SK-N-SH (cell line): ENCODE measurements around the gene MIPEP. TPM values are rescaled to one million over a fixed set of nuclear protein-coding genes. Genes with fewer than 3 reads are reported as not detected.

Source experiments
- CTCF ChIA-PET: fragments of 300-600, 350-600 bp; formaldehyde crosslinking; extraction: SDS; loops from one replicate; lab custom pipeline; 2021; lab: Yijun Ruan, JAX
- POLR2A ChIA-PET: fragments of 350-600 bp; sonication (Branson Sonifier 250); formaldehyde crosslinking; extraction: SDS; loops from one replicate; lab custom pipeline; 2020; ENCODE audit warnings: antibody characterized with exemption, inconsistent platforms; lab: Yijun Ruan, JAX
- DNase-seq: peaks from one replicate; pipeline ENCODE4 v3.0.0; 2012
- H2AFZ ChIP-seq: fragments of 200-600 bp; sonication (generic); 2 replicates; pipeline ENCODE4 v1.8.1; 2016; ENCODE audit warnings: antibody characterized with exemption, mild to moderate bottlenecking, low read depth
- H3F3A ChIP-seq: fragments of 200-600 bp; sonication (generic); replicated peaks from 2 replicates; pipeline ENCODE3; 2016; ENCODE audit warnings: antibody characterized with exemption, mild to moderate bottlenecking; ENCODE audit not compliant: insufficient read depth
- H3K27ac ChIP-seq, 2 experiments: fragments of 200-500 bp in 1 of 2; fragments of 200-600 bp in 1 of 2; sonication (Bioruptor generic) in 1 of 2; sonication (generic), shearing (Covaris generic) in 1 of 2; 2 replicates each; pipeline versions ENCODE4 v1.5.1 to v1.6.1; 2014 to 2016; ENCODE audit warnings: low read depth in 2 of 2, inconsistent platforms in 1 of 2, low read length in 1 of 2, mild to moderate bottlenecking in 1 of 2, mixed read lengths in 1 of 2
- H3K27me3 ChIP-seq: fragments of 200-600 bp; sonication (generic), shearing (Covaris generic); 2 replicates; pipeline ENCODE4 v1.6.1; 2016; ENCODE audit warnings: mixed run types; ENCODE audit not compliant: insufficient read depth
- H3K36me3 ChIP-seq, 2 experiments: fragments of 200-500 bp in 1 of 2; fragments of 200-600 bp in 1 of 2; sonication (Bioruptor generic) in 1 of 2; sonication (generic) in 1 of 2; replicated peaks in 1 of 2; 2 replicates each; pipeline versions ENCODE3 to v1.5.1; 2014 to 2016; ENCODE audit warnings: low read length in 1 of 2, mild to moderate bottlenecking in 1 of 2; ENCODE audit not compliant: insufficient read depth in 2 of 2, control insufficient read depth in 1 of 2
- H3K4me1 ChIP-seq, 2 experiments: fragments of 200-500 bp in 1 of 2; fragments of 200-600 bp in 1 of 2; sonication (Bioruptor generic) in 1 of 2; sonication (generic), shearing (Covaris generic) in 1 of 2; 2 replicates each; pipeline versions ENCODE4 v1.5.1 to v1.6.1; 2014 to 2016; ENCODE audit warnings: low read depth in 1 of 2, low read length in 1 of 2, mixed run types in 1 of 2; ENCODE audit not compliant: insufficient read depth in 2 of 2, control insufficient read depth in 1 of 2
- H3K4me2 ChIP-seq: fragments of 200-600 bp; sonication (generic), shearing (Covaris generic); 2 replicates; pipeline ENCODE4 v1.6.1; 2017; ENCODE audit warnings: mixed run types
- H3K4me3 ChIP-seq, 2 experiments: fragments of 200-500 bp in 1 of 2; fragments of 200-600 bp in 1 of 2; sonication (Bioruptor generic) in 1 of 2; sonication (generic), shearing (Covaris generic) in 1 of 2; 2 replicates each; pipeline versions ENCODE4 v1.5.1 to v1.8.1; 2014 to 2016; ENCODE audit warnings: low read depth in 2 of 2, inconsistent platforms in 1 of 2, low read length in 1 of 2, mild to moderate bottlenecking in 1 of 2, mixed read lengths in 1 of 2, moderate library complexity in 1 of 2
- H3K79me2 ChIP-seq: fragments of 200-600 bp; sonication (generic); 2 replicates; pipeline ENCODE4 v1.8.1; 2017; ENCODE audit warnings: mild to moderate bottlenecking; ENCODE audit not compliant: insufficient read depth
- H3K9ac ChIP-seq: fragments of 200-600 bp; sonication (generic); 2 replicates; pipeline ENCODE4 v1.6.1; 2017; ENCODE audit warnings: mixed run types
- H3K9me2 ChIP-seq: fragments of 200-600 bp; sonication (generic); 2 replicates; pipeline ENCODE4 v1.6.1; 2017; ENCODE audit warnings: mixed run types
- H3K9me3 ChIP-seq: fragments of 200-600 bp; sonication (generic); 2 replicates; pipeline ENCODE4 v1.6.1; 2017; ENCODE audit warnings: mixed run types, mild to moderate bottlenecking, moderate library complexity
- H4K20me1 ChIP-seq: fragments of 200-600 bp; sonication (generic); 2 replicates; pipeline ENCODE4 v1.6.1; 2017; ENCODE audit warnings: mild to moderate bottlenecking, mixed run types; ENCODE audit not compliant: insufficient read depth
- ELF1 ChIP-seq: IDR thresholded peaks from 2 replicates; pipeline ENCODE4 v1.4.0; 2012
- EP300 ChIP-seq, 2 experiments: IDR thresholded peaks; 2 replicates each; pipeline versions ENCODE4 v1.4.0 to v1.6.1; 2012; ENCODE audit warnings: borderline replicate concordance in 1 of 2, low read depth in 1 of 2, low read length in 1 of 2
- FOSL2 ChIP-seq: IDR thresholded peaks from 2 replicates; pipeline ENCODE4 v1.4.0; 2012; ENCODE audit warnings: low read depth, mild to moderate bottlenecking, moderate library complexity, borderline replicate concordance
- GABPA ChIP-seq: IDR thresholded peaks from 2 replicates; pipeline ENCODE4 v1.4.0; 2012; ENCODE audit warnings: low read depth, mild to moderate bottlenecking
- GATA2 ChIP-seq: sonication (generic); formaldehyde crosslinking; IDR thresholded peaks from 2 replicates; pipeline ENCODE4 v1.5.0; 2020; ENCODE audit warnings: mild to moderate bottlenecking, missing genetic modification reagents
- IRF3 ChIP-seq: fragments of 150-350 bp; IDR thresholded peaks from 2 replicates; pipeline ENCODE4 v1.6.1; 2016; ENCODE audit warnings: mild to moderate bottlenecking, low read depth, low read length
- MEF2A ChIP-seq: IDR thresholded peaks from 2 replicates; pipeline ENCODE4 v1.4.0; 2012; ENCODE audit warnings: low read depth, borderline replicate concordance
- MXI1 ChIP-seq: IDR thresholded peaks from 2 replicates; pipeline ENCODE4 v1.6.1; 2012; ENCODE audit warnings: mild to moderate bottlenecking, low read depth, low read length, improper control_type of control experiment
- NFIC ChIP-seq: IDR thresholded peaks from 2 replicates; pipeline ENCODE4 v1.4.0; 2012; ENCODE audit warnings: borderline replicate concordance
- NRF1 ChIP-seq: IDR thresholded peaks from 2 replicates; pipeline ENCODE4 v1.6.1; 2012; ENCODE audit warnings: low read depth, mild to moderate bottlenecking, low read length
- RCOR1 ChIP-seq: fragments of 150-350 bp; IDR thresholded peaks from 2 replicates; pipeline ENCODE4 v1.6.1; 2017; ENCODE audit warnings: antibody characterized with exemption, low read length
- RFX5 ChIP-seq: IDR thresholded peaks from 2 replicates; pipeline ENCODE4 v1.6.1; 2012; ENCODE audit warnings: mild to moderate bottlenecking, improper control_type of control experiment, low read length
- SIN3A ChIP-seq: IDR thresholded peaks from 2 replicates; pipeline ENCODE4 v1.6.1; 2012; ENCODE audit warnings: low read depth, mild to moderate bottlenecking, low read length, moderate library complexity, borderline replicate concordance
- TCF12 ChIP-seq: IDR thresholded peaks from 2 replicates; pipeline ENCODE4 v1.4.0; 2012
- WGBS: methylation state at CpG from one replicate; pipeline ENCODE4 v1.1.6; 2017; ENCODE audit warnings: low lambda C conversion rate; 5-methylcytosine and 5-hydroxymethylcytosine counted together
- polyA plus RNA-seq, 3 experiments: library from polyadenylated mRNA; depleted of rRNA; stranded (reverse); fragments of >200 nt; gene quantifications; 2 replicates each; pipeline ENCODE4 v1.2.3, GENCODE V29; 2012
- TF ChIP-seq, protein P1 (sequence below): IDR thresholded peaks from 2 replicates; pipeline ENCODE4; 2012
- TF ChIP-seq, protein P2 (sequence below): IDR thresholded peaks from 2 replicates; pipeline ENCODE4 v1.4.0; 2012; ENCODE audit warnings: low read depth, borderline replicate concordance
- TF ChIP-seq, protein P3 (sequence below): IDR thresholded peaks from 2 replicates; pipeline ENCODE4 v1.4.0; 2012; ENCODE audit warnings: low read depth, borderline replicate concordance

The MIPEP gene
- polyA plus RNA-seq, 1 of the 3 experiments (the other 2 are of a cell fraction), result 12.7 TPM

- no peak for TF ChIP-seq IRF3
- TF ChIP-seq, all 33 proteins: peak for 0
Observed at GRCh38 chr13:23695711-23696464, 193.3 kb downstream of the MIPEP start (continued).

GRCh38 chr13:23695196-23695595 lies 194.0 kb downstream of the MIPEP start:
- no peak overlapping the region for H3K4me3 ChIP-seq
- H3K4me2 ChIP-seq, result no peak overlapping the region
- H3K27ac ChIP-seq, result no peak overlapping the region
- no peak overlapping the region for H3K9ac ChIP-seq
- no peaks in the 10 kb centered on the region for H3K27me3 ChIP-seq
- no peaks in the 10 kb centered on the region for H3K9me2 ChIP-seq
- H3K4me1 ChIP-seq, result peaks cover 0 to 4% of the 10 kb centered on the region in 2 experiments; a peak in 1 of 4 replicates
- POLR2A ChIA-PET, result no interaction called here
- no peak for TF ChIP-seq EP300 (IDR thresholded peaks at IDR 0.05; ENCODE audit: borderline replicate concordance in 1 of 2, low read depth in 1 of 2, low read length in 1 of 2)
- no peak for TF ChIP-seq ELF1
- TF ChIP-seq TCF12, result no peak
- TF ChIP-seq, protein P1, sequence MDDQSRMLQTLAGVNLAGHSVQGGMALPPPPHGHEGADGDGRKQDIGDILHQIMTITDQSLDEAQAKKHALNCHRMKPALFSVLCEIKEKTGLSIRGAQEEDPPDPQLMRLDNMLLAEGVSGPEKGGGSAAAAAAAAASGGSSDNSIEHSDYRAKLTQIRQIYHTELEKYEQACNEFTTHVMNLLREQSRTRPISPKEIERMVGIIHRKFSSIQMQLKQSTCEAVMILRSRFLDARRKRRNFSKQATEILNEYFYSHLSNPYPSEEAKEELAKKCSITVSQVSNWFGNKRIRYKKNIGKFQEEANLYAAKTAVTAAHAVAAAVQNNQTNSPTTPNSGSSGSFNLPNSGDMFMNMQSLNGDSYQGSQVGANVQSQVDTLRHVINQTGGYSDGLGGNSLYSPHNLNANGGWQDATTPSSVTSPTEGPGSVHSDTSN, result no peak
- TF ChIP-seq MEF2A, result no peak
- no peak for TF ChIP-seq NRF1
- no peak for TF ChIP-seq GABPA
- TF ChIP-seq NFIC, result no peak
- no peak for DNase-seq
- H2AFZ ChIP-seq, result no peak overlapping the region
- H3K9me3 ChIP-seq, result no peaks in the 10 kb centered on the region
- H4K20me1 ChIP-seq, result no peaks in the 10 kb centered on the region
- CTCF ChIA-PET, result no interaction called here
- H3F3A ChIP-seq, result no peaks in the 10 kb centered on the region
- H3K36me3 ChIP-seq, result no peaks in the 10 kb centered on the region
- no peaks in the 10 kb centered on the region for H3K79me2 ChIP-seq
- WGBS, result 98% methylated on average over 8 of the region's 28 CpGs

GRCh38 chr13:23692816-23693215 lies 196.4 kb downstream of the MIPEP start:
- H4K20me1 ChIP-seq, result no peaks in the 10 kb centered on the region
- H3K4me2 ChIP-seq, result no peak overlapping the region
- H3K79me2 ChIP-seq, result no peaks in the 10 kb centered on the region
- no peak overlapping the region for H3K27ac ChIP-seq
- H3K9me3 ChIP-seq, result no peaks in the 10 kb centered on the region
- H2AFZ ChIP-seq, result no peak overlapping the region
- POLR2A ChIA-PET, result no interaction called here
- H3K9me2 ChIP-seq, result no peaks in the 10 kb centered on the region
- H3K27me3 ChIP-seq, result no peaks in the 10 kb centered on the region
- CTCF ChIA-PET, result interaction anchor here (0.7 to 1.2 kb wide), 2 partner anchors 11 to 15 kb away, joined by 3 to 4 read pairs; no protein-coding TSS in a partner anchor
- WGBS, result 90% methylated on average over 3 of the region's 3 CpGs
- H3F3A ChIP-seq, result no peaks in the 10 kb centered on the region
- peaks cover 0 to 4% of the 10 kb centered on the region in 2 experiments; a peak in 1 of 4 replicates for H3K4me1 ChIP-seq
- TF ChIP-seq MXI1 (no peak), GABPA (no peak), FOSL2 (no peak), MEF2A (no peak), SIN3A (no peak), NRF1 (no peak), RFX5 (no peak), IRF3 (no peak), RCOR1 (no peak), GATA2 (CRISPR knock-in tag) (no peak)
- TF ChIP-seq, protein P2, sequence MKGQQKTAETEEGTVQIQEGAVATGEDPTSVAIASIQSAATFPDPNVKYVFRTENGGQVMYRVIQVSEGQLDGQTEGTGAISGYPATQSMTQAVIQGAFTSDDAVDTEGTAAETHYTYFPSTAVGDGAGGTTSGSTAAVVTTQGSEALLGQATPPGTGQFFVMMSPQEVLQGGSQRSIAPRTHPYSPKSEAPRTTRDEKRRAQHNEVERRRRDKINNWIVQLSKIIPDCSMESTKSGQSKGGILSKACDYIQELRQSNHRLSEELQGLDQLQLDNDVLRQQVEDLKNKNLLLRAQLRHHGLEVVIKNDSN, result no peak
- TF ChIP-seq, protein P3, sequence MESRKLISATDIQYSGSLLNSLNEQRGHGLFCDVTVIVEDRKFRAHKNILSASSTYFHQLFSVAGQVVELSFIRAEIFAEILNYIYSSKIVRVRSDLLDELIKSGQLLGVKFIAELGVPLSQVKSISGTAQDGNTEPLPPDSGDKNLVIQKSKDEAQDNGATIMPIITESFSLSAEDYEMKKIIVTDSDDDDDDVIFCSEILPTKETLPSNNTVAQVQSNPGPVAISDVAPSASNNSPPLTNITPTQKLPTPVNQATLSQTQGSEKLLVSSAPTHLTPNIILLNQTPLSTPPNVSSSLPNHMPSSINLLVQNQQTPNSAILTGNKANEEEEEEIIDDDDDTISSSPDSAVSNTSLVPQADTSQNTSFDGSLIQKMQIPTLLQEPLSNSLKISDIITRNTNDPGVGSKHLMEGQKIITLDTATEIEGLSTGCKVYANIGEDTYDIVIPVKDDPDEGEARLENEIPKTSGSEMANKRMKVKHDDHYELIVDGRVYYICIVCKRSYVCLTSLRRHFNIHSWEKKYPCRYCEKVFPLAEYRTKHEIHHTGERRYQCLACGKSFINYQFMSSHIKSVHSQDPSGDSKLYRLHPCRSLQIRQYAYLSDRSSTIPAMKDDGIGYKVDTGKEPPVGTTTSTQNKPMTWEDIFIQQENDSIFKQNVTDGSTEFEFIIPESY, result no peak
- no peak overlapping the region for H3K4me3 ChIP-seq
- no peaks in the 10 kb centered on the region for H3K36me3 ChIP-seq
- no peak overlapping the region for H3K9ac ChIP-seq
- no peak for DNase-seq
